WTC11 (cell line): ENCODE measurements around the gene TTC1. TPM values are rescaled to one million over a fixed set of nuclear protein-coding genes. Genes with fewer than 3 reads are reported as not detected.

Experiments
- ATAC-seq: fragments of 200-7000 bp; cut with Tn5 transposase; 2 replicates; pipeline ENCODE4 v1.10.0; 2021; ENCODE audit warnings: mild to moderate bottlenecking, moderate library complexity
- CTCF ChIA-PET: fragments of 300-600 bp; sonication (Branson Sonifier 250); formaldehyde crosslinking; loops from one replicate; lab custom pipeline; 2021; ENCODE audit warnings: antibody characterized with exemption; lab: Charles Lee
- POLR2A ChIA-PET: fragments of 350-600 bp; sonication (Branson Sonifier 250); formaldehyde crosslinking; loops from one replicate; lab custom pipeline; 2021; ENCODE audit warnings: antibody characterized with exemption; lab: Charles Lee
- DNase-seq: peaks from one replicate; pipeline ENCODE4 v3.0.0; 2021; ENCODE audit warnings: low spot score
- H3K27ac Mint-ChIP-seq: 2 replicates; pipeline ENCODE4 v1.8.0; 2021; ENCODE audit warnings: mixed read lengths
- H3K27me3 Mint-ChIP-seq: 2 replicates; pipeline ENCODE4 v1.8.0; 2021; ENCODE audit warnings: low read depth, mild to moderate bottlenecking, moderate library complexity, mixed read lengths
- H3K36me3 Mint-ChIP-seq: 2 replicates; pipeline ENCODE4 v1.8.0; 2021; ENCODE audit warnings: mixed read lengths
- H3K4me1 Mint-ChIP-seq: 2 replicates; pipeline ENCODE4 v1.8.0; 2022; ENCODE audit warnings: mixed read lengths
- H3K4me3 Mint-ChIP-seq: 2 replicates; pipeline ENCODE4 v1.8.0; 2021; ENCODE audit warnings: mild to moderate bottlenecking, moderate library complexity, mixed read lengths
- H3K9me3 Mint-ChIP-seq: 2 replicates; pipeline ENCODE4 v1.8.0; 2021; ENCODE audit warnings: mixed read lengths
- CREM ChIP-seq: sonication (generic); formaldehyde crosslinking; IDR thresholded peaks from 2 replicates; pipeline ENCODE4 v1.8.1; 2022; ENCODE audit warnings: mild to moderate bottlenecking, missing genetic modification reagents, moderate library complexity
- FOXP1 ChIP-seq: sonication (generic); formaldehyde crosslinking; IDR thresholded peaks from 2 replicates; pipeline ENCODE4 v1.8.0; 2022; ENCODE audit warnings: missing genetic modification reagents, mild to moderate bottlenecking, moderate library complexity, borderline replicate concordance
- IRF2 ChIP-seq: sonication (generic); formaldehyde crosslinking; IDR thresholded peaks from 2 replicates; pipeline ENCODE4 v1.8.0; 2022; ENCODE audit warnings: low read depth, missing genetic modification reagents, borderline replicate concordance
- MXD4 ChIP-seq: fragments of 250-450 bp; sonication (Bioruptor Pico); IDR thresholded peaks from 2 replicates; pipeline ENCODE4 v1.8.0; 2021; ENCODE audit warnings: mild to moderate bottlenecking, moderate library complexity, borderline replicate concordance
- NFATC4 ChIP-seq: fragments of 250-450 bp; sonication (Bioruptor Pico); IDR thresholded peaks from 2 replicates; pipeline ENCODE4 v1.9.0; 2021; ENCODE audit warnings: mild to moderate bottlenecking
- NR1H2 ChIP-seq: sonication (generic); formaldehyde crosslinking; IDR thresholded peaks from 2 replicates; pipeline ENCODE4 v1.9.0; 2021; ENCODE audit warnings: mild to moderate bottlenecking, moderate library complexity, missing genetic modification reagents
- NR2C2 ChIP-seq: sonication (generic); formaldehyde crosslinking; IDR thresholded peaks from 2 replicates; pipeline ENCODE4 v1.8.0; 2022; ENCODE audit warnings: mild to moderate bottlenecking, missing genetic modification reagents
- ZNF121 ChIP-seq: sonication (generic); formaldehyde crosslinking; IDR thresholded peaks from 2 replicates; pipeline ENCODE4 v1.8.0; 2023; ENCODE audit warnings: missing genetic modification reagents
- ZNF317 ChIP-seq: sonication (generic); formaldehyde crosslinking; IDR thresholded peaks from 2 replicates; pipeline ENCODE4 v1.8.1; 2023; ENCODE audit warnings: low read depth, mild to moderate bottlenecking, moderate library complexity, missing genetic modification reagents, borderline replicate concordance
- ZNF423 ChIP-seq: fragments of 250-450 bp; sonication (Bioruptor Pico); IDR thresholded peaks from 2 replicates; pipeline ENCODE4 v2.1.2; 2022; ENCODE audit warnings: mild to moderate bottlenecking, moderate library complexity
- total RNA-seq: library from RNA; stranded (reverse); gene quantifications from 3 replicates; pipeline ENCODE4 v1.2.3, GENCODE V29; 2021
- TF ChIP-seq, protein P1 (sequence below): fragments of 250-450 bp; sonication (Bioruptor Pico); IDR thresholded peaks from 2 replicates; pipeline ENCODE4 v1.8.0; 2021; ENCODE audit warnings: mild to moderate bottlenecking
- TF ChIP-seq, protein P2 (sequence below): fragments of 250-450 bp; sonication (Bioruptor Pico); conservative IDR thresholded peaks from 2 replicates; pipeline ENCODE4 v1.9.0; 2021; ENCODE audit warnings: mild to moderate bottlenecking
- TF ChIP-seq, protein P3 (sequence below): sonication (generic); formaldehyde crosslinking; IDR thresholded peaks from 2 replicates; pipeline ENCODE4 v1.8.0; 2022; ENCODE audit warnings: mild to moderate bottlenecking, missing genetic modification reagents
- TF ChIP-seq, protein P4 (sequence below): fragments of 250-450 bp; sonication (Bioruptor Pico); IDR thresholded peaks from 2 replicates; pipeline ENCODE4 v1.9.0; 2021; ENCODE audit warnings: mild to moderate bottlenecking, borderline replicate concordance

TTC1 gene
- total RNA-seq, 1 experiment from 2014 or later, result 47.4 TPM

DNA sequence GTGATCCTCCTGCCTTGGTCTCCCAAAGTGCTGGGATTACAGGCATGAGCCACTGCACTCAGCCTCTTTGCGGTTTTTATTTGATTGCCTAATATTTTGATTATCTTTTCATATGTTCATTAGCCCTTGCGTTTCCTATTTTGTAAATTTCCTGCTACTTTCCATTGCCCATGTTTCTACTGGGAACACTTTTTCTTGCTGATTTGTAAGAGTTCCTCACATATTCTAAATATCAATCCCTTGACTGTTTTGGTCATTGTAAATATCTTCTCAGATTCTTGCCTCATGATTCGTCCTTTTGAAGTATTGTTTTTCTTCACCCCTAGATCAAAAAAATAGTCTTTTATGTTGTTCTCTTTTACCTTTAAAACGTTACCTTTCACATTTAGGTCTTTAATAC is 37.9 kb upstream of the TTC1 start:
- ChIA-PET CTCF (interaction anchor here (1.1 to 2.0 kb wide), 4 partner anchors 16 to 529 kb away, joined by 3 to 12 read pairs (median 6); partner anchors contain the start of gene ADRA1B), POLR2A (no interaction called here)
- no peak for ATAC-seq
- H3K36me3 Mint-ChIP-seq, result no peaks in the 10 kb centered on the region
- no peak overlapping the region for H3K27ac Mint-ChIP-seq
- H3K27me3 Mint-ChIP-seq, result peaks cover 55% of the 10 kb centered on the region
- no peak for DNase-seq
- H3K9me3 Mint-ChIP-seq, result no peaks in the 10 kb centered on the region
- H3K4me1 Mint-ChIP-seq, result peaks cover 12% of the 10 kb centered on the region
- H3K4me3 Mint-ChIP-seq, result peak overlapping the region; percentile 58
- TF ChIP-seq ZNF317 (CRISPR knock-in tag), result no peak
- TF ChIP-seq, protein P1, sequence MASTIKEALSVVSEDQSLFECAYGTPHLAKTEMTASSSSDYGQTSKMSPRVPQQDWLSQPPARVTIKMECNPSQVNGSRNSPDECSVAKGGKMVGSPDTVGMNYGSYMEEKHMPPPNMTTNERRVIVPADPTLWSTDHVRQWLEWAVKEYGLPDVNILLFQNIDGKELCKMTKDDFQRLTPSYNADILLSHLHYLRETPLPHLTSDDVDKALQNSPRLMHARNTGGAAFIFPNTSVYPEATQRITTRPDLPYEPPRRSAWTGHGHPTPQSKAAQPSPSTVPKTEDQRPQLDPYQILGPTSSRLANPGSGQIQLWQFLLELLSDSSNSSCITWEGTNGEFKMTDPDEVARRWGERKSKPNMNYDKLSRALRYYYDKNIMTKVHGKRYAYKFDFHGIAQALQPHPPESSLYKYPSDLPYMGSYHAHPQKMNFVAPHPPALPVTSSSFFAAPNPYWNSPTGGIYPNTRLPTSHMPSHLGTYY (CRISPR knock-in tag), result no peak

DNA sequence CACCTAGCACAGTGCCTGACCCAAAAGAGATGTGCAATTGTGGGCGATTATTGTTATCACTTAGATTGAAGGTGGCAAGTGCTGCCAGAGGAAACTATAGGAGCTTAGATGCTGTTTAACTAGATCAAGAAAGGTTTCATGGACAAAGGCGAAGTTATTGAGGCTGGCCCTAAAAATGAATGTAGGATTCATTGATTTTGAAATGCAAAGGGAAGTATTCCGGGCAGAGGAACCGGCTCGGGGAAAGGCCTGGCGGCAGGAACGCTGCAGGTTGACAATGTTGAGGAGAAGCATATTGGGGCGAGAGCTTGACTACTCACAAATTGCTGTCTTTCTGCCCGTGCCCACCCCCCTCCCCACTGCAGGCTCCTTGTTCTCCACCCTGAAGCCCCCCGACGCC is 37.4 kb upstream of the TTC1 start:
- POLR2A ChIA-PET, result no interaction called here
- Mint-ChIP-seq H3K36me3 (no peaks in the 10 kb centered on the region), H3K9me3 (no peaks in the 10 kb centered on the region)

DNA sequence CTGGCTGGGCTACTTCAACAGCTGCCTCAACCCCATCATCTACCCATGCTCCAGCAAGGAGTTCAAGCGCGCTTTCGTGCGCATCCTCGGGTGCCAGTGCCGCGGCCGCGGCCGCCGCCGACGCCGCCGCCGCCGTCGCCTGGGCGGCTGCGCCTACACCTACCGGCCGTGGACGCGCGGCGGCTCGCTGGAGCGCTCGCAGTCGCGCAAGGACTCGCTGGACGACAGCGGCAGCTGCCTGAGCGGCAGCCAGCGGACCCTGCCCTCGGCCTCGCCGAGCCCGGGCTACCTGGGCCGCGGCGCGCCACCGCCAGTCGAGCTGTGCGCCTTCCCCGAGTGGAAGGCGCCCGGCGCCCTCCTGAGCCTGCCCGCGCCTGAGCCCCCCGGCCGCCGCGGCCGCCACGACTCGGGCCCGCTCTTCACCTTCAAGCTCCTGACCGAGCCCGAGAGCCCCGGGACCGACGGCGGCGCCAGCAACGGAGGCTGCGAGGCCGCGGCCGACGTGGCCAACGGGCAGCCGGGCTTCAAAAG is 36.9 kb upstream of the TTC1 start:
- POLR2A ChIA-PET, result no interaction called here
- CTCF ChIA-PET, result interaction anchor here (0.6 to 2.0 kb wide), 7 partner anchors 15 to 661 kb away, joined by 3 to 12 read pairs (median 5); partner anchors contain the start of gene ADRA1B
- Mint-ChIP-seq H3K36me3 (no peaks in the 10 kb centered on the region), H3K9me3 (no peaks in the 10 kb centered on the region), H3K4me3 (peak overlapping the region; percentile 58), H3K27me3 (peaks cover 55% of the 10 kb centered on the region), H3K4me1 (peaks cover 12% of the 10 kb centered on the region), H3K27ac (no peak overlapping the region)
- DNase-seq (peak; percentile 60), ATAC-seq (peak; percentile 77)
- no peak for TF ChIP-seq IRF2 (CRISPR knock-in tag)
- no peak for TF ChIP-seq NR1H2
- no peak for TF ChIP-seq ZNF121 (CRISPR knock-in tag)
- no peak for TF ChIP-seq MXD4 (CRISPR knock-in tag)
- TF ChIP-seq, protein P2, sequence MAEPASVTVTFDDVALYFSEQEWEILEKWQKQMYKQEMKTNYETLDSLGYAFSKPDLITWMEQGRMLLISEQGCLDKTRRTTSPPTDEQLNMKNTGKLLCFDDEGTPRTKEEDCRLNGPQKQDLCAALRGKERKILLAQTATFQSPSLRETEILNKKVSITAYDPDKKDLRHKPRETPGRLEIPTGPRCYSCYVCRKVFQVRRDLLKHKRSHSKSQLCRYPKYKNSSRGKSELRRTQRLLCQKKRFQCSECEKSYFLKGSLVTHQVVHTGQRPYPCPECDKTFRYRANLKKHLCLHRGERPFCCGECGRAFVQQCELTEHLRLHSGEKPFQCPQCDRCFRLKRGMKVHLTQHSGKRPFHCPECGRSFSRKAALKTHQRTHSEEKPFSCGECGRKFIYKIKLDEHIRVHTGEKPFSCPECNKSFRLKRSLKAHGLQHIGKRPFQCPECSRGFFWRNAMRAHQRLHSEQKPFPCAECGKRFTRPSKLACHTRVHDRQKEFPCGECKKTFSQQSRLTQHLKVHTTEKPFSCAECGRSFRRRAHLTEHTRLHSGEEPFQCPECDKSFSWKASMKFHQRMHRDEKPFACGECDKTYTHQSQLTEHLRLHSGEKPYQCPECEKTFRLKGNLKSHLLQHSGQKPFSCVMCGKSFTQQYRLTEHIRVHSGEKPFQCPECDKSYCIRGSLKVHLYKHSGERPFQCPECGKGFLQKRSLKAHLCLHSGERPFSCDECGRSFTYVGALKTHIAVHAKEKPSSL, result no peak
- no peak for TF ChIP-seq FOXP1 (CRISPR knock-in tag)

More for the DNA sequence above, 37.4 kb upstream of the TTC1 start:
- Mint-ChIP-seq H3K4me3 (peak overlapping the region; percentile 58), H3K27ac (no peak overlapping the region), H3K4me1 (peaks cover 12% of the 10 kb centered on the region), H3K27me3 (peaks cover 55% of the 10 kb centered on the region)
- ATAC-seq (no peak), DNase-seq (no peak)
- CTCF ChIA-PET, result interaction anchor here (1.1 to 2.0 kb wide), 5 partner anchors 16 to 529 kb away, joined by 3 to 12 read pairs (median 5); partner anchors contain the start of gene ADRA1B
- TF ChIP-seq, protein P3, sequence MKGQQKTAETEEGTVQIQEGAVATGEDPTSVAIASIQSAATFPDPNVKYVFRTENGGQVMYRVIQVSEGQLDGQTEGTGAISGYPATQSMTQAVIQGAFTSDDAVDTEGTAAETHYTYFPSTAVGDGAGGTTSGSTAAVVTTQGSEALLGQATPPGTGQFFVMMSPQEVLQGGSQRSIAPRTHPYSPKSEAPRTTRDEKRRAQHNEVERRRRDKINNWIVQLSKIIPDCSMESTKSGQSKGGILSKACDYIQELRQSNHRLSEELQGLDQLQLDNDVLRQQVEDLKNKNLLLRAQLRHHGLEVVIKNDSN, result no peak
- no peak for TF ChIP-seq ZNF423 (CRISPR knock-in tag)
- no peak for TF ChIP-seq NFATC4 (CRISPR knock-in tag)
- 0 out of 2 replicates have a peak, but pooled peaks have one; percentile 23 for TF ChIP-seq CREM
- no peak for TF ChIP-seq NR2C2 (CRISPR knock-in tag)
- TF ChIP-seq, protein P4, sequence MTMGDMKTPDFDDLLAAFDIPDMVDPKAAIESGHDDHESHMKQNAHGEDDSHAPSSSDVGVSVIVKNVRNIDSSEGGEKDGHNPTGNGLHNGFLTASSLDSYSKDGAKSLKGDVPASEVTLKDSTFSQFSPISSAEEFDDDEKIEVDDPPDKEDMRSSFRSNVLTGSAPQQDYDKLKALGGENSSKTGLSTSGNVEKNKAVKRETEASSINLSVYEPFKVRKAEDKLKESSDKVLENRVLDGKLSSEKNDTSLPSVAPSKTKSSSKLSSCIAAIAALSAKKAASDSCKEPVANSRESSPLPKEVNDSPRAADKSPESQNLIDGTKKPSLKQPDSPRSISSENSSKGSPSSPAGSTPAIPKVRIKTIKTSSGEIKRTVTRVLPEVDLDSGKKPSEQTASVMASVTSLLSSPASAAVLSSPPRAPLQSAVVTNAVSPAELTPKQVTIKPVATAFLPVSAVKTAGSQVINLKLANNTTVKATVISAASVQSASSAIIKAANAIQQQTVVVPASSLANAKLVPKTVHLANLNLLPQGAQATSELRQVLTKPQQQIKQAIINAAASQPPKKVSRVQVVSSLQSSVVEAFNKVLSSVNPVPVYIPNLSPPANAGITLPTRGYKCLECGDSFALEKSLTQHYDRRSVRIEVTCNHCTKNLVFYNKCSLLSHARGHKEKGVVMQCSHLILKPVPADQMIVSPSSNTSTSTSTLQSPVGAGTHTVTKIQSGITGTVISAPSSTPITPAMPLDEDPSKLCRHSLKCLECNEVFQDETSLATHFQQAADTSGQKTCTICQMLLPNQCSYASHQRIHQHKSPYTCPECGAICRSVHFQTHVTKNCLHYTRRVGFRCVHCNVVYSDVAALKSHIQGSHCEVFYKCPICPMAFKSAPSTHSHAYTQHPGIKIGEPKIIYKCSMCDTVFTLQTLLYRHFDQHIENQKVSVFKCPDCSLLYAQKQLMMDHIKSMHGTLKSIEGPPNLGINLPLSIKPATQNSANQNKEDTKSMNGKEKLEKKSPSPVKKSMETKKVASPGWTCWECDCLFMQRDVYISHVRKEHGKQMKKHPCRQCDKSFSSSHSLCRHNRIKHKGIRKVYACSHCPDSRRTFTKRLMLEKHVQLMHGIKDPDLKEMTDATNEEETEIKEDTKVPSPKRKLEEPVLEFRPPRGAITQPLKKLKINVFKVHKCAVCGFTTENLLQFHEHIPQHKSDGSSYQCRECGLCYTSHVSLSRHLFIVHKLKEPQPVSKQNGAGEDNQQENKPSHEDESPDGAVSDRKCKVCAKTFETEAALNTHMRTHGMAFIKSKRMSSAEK (CRISPR knock-in tag), result no peak
- no peak for TF ChIP-seq FOXP1 (CRISPR knock-in tag)
- TF ChIP-seq, all 79 proteins: peak for 1
